VCaP (cell line): ENCODE measurements around the gene GPR157.

ENCODE experiments used
- H3K27ac ChIP-seq: fragments of 450-650 bp; 2 replicates; pipeline ENCODE4 v1.5.1; 2017
- CTCF ChIP-seq: fragments of 450-650 bp; conservative IDR thresholded peaks from 2 replicates; pipeline ENCODE4 v1.5.1; 2017; ENCODE audit warnings: mild to moderate bottlenecking, moderate library complexity

GPR157 gene

DNA sequence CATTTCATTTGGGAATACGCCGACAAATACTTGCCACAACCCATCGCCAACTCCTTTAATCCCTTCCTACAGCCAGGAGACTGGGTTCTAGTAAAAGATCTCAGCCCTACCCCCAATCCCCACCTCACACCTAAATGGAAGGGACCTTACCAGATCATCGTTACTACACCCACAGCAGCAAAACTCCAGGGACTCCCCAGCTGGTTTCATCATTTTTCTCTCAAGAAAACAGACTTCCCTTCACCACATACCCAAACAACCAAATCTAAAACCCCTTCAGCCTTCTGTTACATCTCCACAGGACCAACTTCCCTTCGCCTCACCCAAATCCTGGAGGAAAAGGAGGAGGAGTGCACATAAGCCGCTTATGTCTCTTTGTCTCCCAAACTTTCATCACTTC is 35.8 kb downstream of the GPR157 start:
- no peak overlapping the region for H3K27ac ChIP-seq

DNA sequence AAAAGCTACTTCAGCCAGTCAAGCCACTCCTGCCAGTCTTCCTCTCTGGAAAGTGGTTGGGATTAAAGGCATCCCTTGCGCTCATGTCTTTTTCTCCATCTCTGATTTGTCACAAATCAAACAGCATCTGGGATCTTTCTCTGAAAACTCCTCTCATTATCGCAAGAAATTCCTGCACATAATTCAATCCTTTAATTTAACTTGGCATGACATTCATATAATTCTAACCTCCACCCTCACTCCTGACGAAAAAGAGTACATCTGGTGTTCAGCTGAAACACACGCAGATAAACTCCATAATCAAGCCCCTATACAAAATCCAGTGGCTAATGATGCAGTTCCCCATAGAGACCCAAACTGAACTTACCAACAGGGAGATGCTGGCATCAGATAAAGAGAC is 40.1 kb downstream of the GPR157 start:
- TF ChIP-seq CTCF: no peak
- H3K27ac ChIP-seq: no peak overlapping the region

More for the DNA sequence above, 35.8 kb downstream of the GPR157 start:
- no peak for TF ChIP-seq CTCF

DNA sequence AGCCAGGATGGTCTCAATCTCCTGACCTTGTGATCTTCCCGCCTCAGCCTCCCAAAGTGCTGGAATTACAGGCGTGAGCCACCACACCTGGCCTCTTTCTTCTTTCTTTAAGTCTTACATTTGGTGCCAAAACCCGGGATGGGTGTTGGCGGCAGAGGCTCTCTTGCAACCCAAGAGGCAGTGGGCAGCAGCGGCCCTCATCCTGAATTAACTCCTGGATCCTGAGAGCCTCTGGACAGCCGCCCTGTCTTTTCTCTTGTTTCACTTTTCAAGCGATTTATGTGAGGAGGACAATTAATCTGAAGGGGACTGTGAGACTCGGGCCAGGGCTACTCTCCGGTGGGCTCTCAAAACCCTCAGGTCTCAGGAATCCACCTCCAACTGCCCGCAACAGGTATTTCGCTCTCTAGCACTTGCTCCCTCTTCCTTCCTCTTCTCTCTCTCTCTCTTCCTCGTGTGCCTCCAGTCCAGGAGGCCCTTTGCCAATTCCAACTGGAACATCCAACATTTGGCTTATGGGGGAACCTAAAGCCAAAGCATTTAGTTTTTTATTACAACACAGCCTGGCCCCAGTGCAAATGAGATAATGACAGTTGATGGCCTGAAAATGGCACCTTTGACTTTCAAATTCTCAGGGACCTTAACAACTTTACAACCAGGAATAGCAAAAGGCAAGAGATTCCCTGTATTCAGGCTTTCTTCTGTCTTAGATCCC is 41.3 kb downstream of the GPR157 start:
- no peak overlapping the region for H3K27ac ChIP-seq
- no peak for TF ChIP-seq CTCF

- no peak overlapping the region for H3K27ac ChIP-seq
- TF ChIP-seq CTCF: no peak
Observed at GRCh38 chr1:9086796-9087195, 42.1 kb downstream of the GPR157 start.

- no peak overlapping the region for H3K27ac ChIP-seq
- TF ChIP-seq CTCF: no peak
Observed at GRCh38 chr1:9086045-9086444, 42.9 kb downstream of the GPR157 start.

- H3K27ac ChIP-seq: no peak overlapping the region
- no peak for TF ChIP-seq CTCF
Observed at GRCh38 chr1:9085306-9085940, 43.5 kb downstream of the GPR157 start.

DNA sequence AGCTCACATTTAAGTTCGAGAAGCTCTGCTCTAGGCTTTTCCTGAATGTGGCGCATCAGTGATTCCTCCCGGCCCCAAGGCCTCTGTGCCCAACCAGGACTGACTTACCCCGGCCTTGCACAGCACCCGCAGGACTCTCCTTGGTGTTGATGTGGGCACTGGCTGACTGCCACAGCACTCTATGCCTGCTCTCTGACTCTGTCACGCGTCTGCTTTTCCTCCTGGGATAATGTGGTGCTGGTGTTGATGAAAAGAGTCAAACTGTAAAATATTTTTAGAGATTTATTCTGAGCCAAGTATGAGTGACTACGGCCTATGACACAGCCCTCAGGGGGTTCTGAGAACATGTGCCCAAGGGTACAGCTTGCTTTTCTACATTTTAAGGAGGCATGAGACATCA is 44.0 kb downstream of the GPR157 start:
- TF ChIP-seq CTCF: no peak
- no peak overlapping the region for H3K27ac ChIP-seq
